Measurements from ENCODE around the gene NPHS1. TPM values are rescaled to one million over a fixed set of nuclear protein-coding genes. Genes with fewer than 3 reads are reported as not detected.
A peak's percentile ranks its signal among the peaks of the same experiment; 100 is the strongest.

NPHS1 gene
- total and polyA plus RNA-seq, 9 of the 15 experiments (the other 6 are each of a cell fraction or from before 2014, with no cell fraction given): 0.01 to 0.28 (median 0.14) TPM; not detected in 5

GRCh38 chr19:35879770-35880317 is 27.5 kb upstream of the NPHS1 start (continued):
- TF ChIP-seq CREB5 (CRISPR knock-in tag; IDR thresholded peaks at IDR 0.05) (no peak), ZBTB40 (IDR thresholded peaks at IDR 0.05) (peak; percentile 60), ZBTB40 (CRISPR knock-in tag; IDR thresholded peaks at IDR 0.05) (0 out of 2 replicates have a peak, but pooled peaks have one; percentile 31), THRB (CRISPR knock-in tag; conservative IDR thresholded peaks at IDR 0.05) (no peak), STAT6 (CRISPR knock-in tag; IDR thresholded peaks at IDR 0.05) (no peak), COPS2 (conservative IDR thresholded peaks at IDR 0.05) (no peak), NFIX (CRISPR knock-in tag; IDR thresholded peaks at IDR 0.05; ENCODE audit: low read depth) (no peak), CAMTA2 (CRISPR knock-in tag; conservative IDR thresholded peaks at IDR 0.05) (no peak), ARID2 (IDR thresholded peaks at IDR 0.05) (no peak), HMGXB4 (CRISPR knock-in tag; IDR thresholded peaks at IDR 0.05) (peak; percentile 75; the same call in 1 of the 2 replicates), SMARCC2 (IDR thresholded peaks at IDR 0.05; ENCODE audit: low read depth) (no peak)

Data from K562 (cell line).